ENCODE data around the gene FAM81A. TPM values are rescaled to one million over a fixed set of nuclear protein-coding genes. Genes with fewer than 3 reads are reported as not detected.

Gene FAM81A
- total and polyA plus RNA-seq, 4 donors: 5.7 to 24.8 (median 21.7) TPM

- Histone ChIP-seq H3K4me3 (ENCODE audit: low read depth, low read length) (no peak overlapping the region), H3K27ac (ENCODE audit: low read depth, low read length) (no peak overlapping the region), H3K27me3 (ENCODE audit: control insufficient read depth, insufficient read depth, low read length) (no peaks in the 10 kb centered on the region), H3K9me3 (ENCODE audit: control insufficient read depth, insufficient read depth, low read length) (no peaks in the 10 kb centered on the region), H3K4me1 (ENCODE audit: control insufficient read depth, insufficient read depth, low read length) (no peaks in the 10 kb centered on the region), H3K36me3 (ENCODE audit: control insufficient read depth, insufficient read depth, low read length) (no peaks in the 10 kb centered on the region)
- no peak for DNase-seq (ENCODE audit: low read depth in 4 of 6, low spot score in 6 of 6)
- 65% methylated on average over 8 of the region's 8 CpGs for WGBS (ENCODE audit: insufficient coverage)
These were observed 107.6 kb downstream of the FAM81A start for GRCh38 chr15:59545573-59545972.

DNA sequence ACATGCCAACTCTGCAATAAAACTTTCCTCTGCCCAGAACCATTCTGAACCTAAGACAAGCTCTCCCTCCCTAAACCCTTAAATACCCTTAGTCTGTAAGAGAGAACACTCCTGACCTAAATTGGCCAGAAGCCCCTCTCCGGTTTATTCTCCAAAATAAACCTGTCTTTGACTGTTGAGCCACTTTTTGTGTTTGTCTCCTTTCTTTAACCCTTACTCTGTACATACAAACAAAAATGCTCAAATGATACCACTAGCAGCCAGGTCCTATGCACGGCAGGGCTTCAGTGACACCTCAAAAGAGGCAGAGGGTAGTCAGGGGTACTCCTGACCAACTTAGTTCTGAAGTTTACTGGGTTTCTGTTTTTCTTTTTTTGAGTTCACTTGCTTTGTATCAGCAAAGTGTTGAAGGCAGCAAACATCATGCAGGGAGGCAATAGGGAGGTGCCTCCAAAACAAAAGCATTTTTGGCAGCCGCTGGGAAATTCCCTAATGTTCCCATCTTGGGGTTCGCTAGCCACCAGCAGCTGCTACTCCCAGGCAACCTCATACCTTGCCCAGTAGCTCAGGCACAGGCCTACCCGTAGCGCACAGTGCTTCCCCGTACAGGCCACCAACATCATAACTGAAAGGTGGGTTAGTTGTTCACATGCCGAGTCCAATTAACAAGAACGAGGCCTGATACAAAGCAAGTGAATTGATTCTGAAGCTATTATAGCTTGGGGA, 110.7 kb downstream of the FAM81A start:
- no peak for DNase-seq (ENCODE audit: low read depth in 4 of 6, low spot score in 6 of 6)
- no peaks in the 10 kb centered on the region for H3K9me3 ChIP-seq (ENCODE audit: control insufficient read depth, insufficient read depth, low read length)
- 63% methylated on average over 6 of the region's 9 CpGs for WGBS (ENCODE audit: insufficient coverage)

GRCh38 chr15:59549301-59550185, 111.6 kb downstream of the FAM81A start:
- Histone ChIP-seq H3K4me1 (ENCODE audit: control insufficient read depth, insufficient read depth, low read length) (no peaks in the 10 kb centered on the region), H3K36me3 (ENCODE audit: control insufficient read depth, insufficient read depth, low read length) (no peaks in the 10 kb centered on the region), H3K9me3 (ENCODE audit: control insufficient read depth, insufficient read depth, low read length) (no peaks in the 10 kb centered on the region), H3K4me3 (ENCODE audit: low read depth, low read length) (no peak overlapping the region), H3K27me3 (ENCODE audit: control insufficient read depth, insufficient read depth, low read length) (no peaks in the 10 kb centered on the region), H3K27ac (ENCODE audit: low read depth, low read length) (no peak overlapping the region)
- 71% methylated on average over 5 of the region's 9 CpGs for WGBS (ENCODE audit: insufficient coverage)
- DNase-seq (ENCODE audit: low read depth in 4 of 6, low spot score in 6 of 6): no peak

More for the DNA sequence above, 110.7 kb downstream of the FAM81A start:
- no peaks in the 10 kb centered on the region for H3K27me3 ChIP-seq (ENCODE audit: control insufficient read depth, insufficient read depth, low read length)
- H3K27ac ChIP-seq (ENCODE audit: low read depth, low read length): no peak overlapping the region
- H3K4me1 ChIP-seq (ENCODE audit: control insufficient read depth, insufficient read depth, low read length): no peaks in the 10 kb centered on the region
- no peaks in the 10 kb centered on the region for H3K36me3 ChIP-seq (ENCODE audit: control insufficient read depth, insufficient read depth, low read length)
- H3K4me3 ChIP-seq (ENCODE audit: low read depth, low read length): no peak overlapping the region

- Histone ChIP-seq H3K9me3 (ENCODE audit: control insufficient read depth, insufficient read depth, low read length) (no peaks in the 10 kb centered on the region), H3K36me3 (ENCODE audit: control insufficient read depth, insufficient read depth, low read length) (no peaks in the 10 kb centered on the region), H3K4me3 (ENCODE audit: low read depth, low read length) (no peak overlapping the region), H3K27me3 (ENCODE audit: control insufficient read depth, insufficient read depth, low read length) (no peaks in the 10 kb centered on the region), H3K4me1 (ENCODE audit: control insufficient read depth, insufficient read depth, low read length) (no peaks in the 10 kb centered on the region), H3K27ac (ENCODE audit: low read depth, low read length) (no peak overlapping the region)
- 8% methylated on average over 1 of the region's 1 CpG for WGBS (ENCODE audit: insufficient coverage)
- DNase-seq (ENCODE audit: low read depth in 4 of 6, low spot score in 6 of 6): no peak
These were observed 112.5 kb downstream of the FAM81A start for GRCh38 chr15:59550530-59550929.

- DNase-seq (ENCODE audit: low read depth in 4 of 6, low spot score in 6 of 6): no peak
- no peaks in the 10 kb centered on the region for H3K27me3 ChIP-seq (ENCODE audit: control insufficient read depth, insufficient read depth, low read length)
- WGBS (ENCODE audit: insufficient coverage): 50% methylated on average over 1 of the region's 3 CpGs
These were observed 113.0 kb downstream of the FAM81A start for GRCh38 chr15:59550956-59551355.

GRCh38 chr15:59553879-59554735, 116.1 kb downstream of the FAM81A start:
- H3K36me3 ChIP-seq (ENCODE audit: control insufficient read depth, insufficient read depth, low read length): no peaks in the 10 kb centered on the region
- no peaks in the 10 kb centered on the region for H3K27me3 ChIP-seq (ENCODE audit: control insufficient read depth, insufficient read depth, low read length)
- no peaks in the 10 kb centered on the region for H3K9me3 ChIP-seq (ENCODE audit: control insufficient read depth, insufficient read depth, low read length)
- no peak overlapping the region for H3K27ac ChIP-seq (ENCODE audit: low read depth, low read length)
- H3K4me3 ChIP-seq (ENCODE audit: low read depth, low read length): no peak overlapping the region
- no peaks in the 10 kb centered on the region for H3K4me1 ChIP-seq (ENCODE audit: control insufficient read depth, insufficient read depth, low read length)
- DNase-seq (ENCODE audit: low read depth in 4 of 6, low spot score in 6 of 6): no peak
- WGBS (ENCODE audit: insufficient coverage): 97% methylated on average over 6 of the region's 12 CpGs

More at GRCh38 chr15:59550956-59551355, 113.0 kb downstream of the FAM81A start:
- H3K36me3 ChIP-seq (ENCODE audit: control insufficient read depth, insufficient read depth, low read length): no peaks in the 10 kb centered on the region
- H3K4me1 ChIP-seq (ENCODE audit: control insufficient read depth, insufficient read depth, low read length): no peaks in the 10 kb centered on the region
- no peak overlapping the region for H3K4me3 ChIP-seq (ENCODE audit: low read depth, low read length)
- no peak overlapping the region for H3K27ac ChIP-seq (ENCODE audit: low read depth, low read length)
- H3K9me3 ChIP-seq (ENCODE audit: control insufficient read depth, insufficient read depth, low read length): no peaks in the 10 kb centered on the region

DNA sequence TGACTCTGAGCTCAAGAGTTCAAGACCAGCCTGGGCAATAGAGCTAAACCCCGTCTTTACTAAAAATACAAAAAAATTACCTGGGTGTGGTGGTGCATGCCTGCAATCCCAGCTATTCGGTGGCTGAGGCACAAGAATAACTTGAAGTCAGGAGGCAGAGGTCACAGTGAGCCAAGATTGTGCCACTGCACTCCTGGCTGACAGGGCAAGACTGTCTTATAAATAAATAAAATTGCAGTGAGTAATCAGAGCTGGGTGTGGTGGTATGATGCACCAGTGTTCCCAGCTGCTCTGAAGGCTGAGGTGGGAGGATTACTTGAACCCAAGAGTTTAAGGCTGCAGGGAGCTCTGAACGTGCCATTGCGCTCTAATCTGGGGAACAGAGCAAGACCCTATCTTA, 117.7 kb downstream of the FAM81A start:
- Histone ChIP-seq H3K4me3 (ENCODE audit: low read depth, low read length) (no peak overlapping the region), H3K4me1 (ENCODE audit: control insufficient read depth, insufficient read depth, low read length) (no peaks in the 10 kb centered on the region), H3K27me3 (ENCODE audit: control insufficient read depth, insufficient read depth, low read length) (no peaks in the 10 kb centered on the region), H3K9me3 (ENCODE audit: control insufficient read depth, insufficient read depth, low read length) (no peaks in the 10 kb centered on the region), H3K36me3 (ENCODE audit: control insufficient read depth, insufficient read depth, low read length) (no peaks in the 10 kb centered on the region), H3K27ac (ENCODE audit: low read depth, low read length) (no peak overlapping the region)
- no peak for DNase-seq (ENCODE audit: low read depth in 4 of 6, low spot score in 6 of 6)
- WGBS (ENCODE audit: insufficient coverage): 88% methylated on average over 1 of the region's 4 CpGs

DNA sequence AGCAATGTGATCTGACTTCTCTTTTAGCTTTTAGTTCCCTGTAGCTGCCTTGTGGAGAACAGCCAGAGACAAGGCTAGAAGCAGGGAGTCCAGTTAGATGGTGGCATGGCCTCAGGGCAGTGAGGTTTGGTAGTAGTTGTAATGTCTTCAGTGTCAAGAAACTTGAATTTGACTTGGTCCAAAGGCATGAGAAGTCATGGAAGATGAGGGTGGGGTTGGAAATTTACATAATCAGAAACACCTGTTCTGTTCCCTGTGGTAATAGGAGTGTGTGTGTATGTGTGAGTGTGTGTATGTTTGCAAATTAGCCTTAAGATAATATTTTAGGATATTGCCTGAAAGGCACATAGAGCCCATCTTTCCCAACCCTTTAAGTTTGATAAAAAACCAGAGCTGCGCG, 118.4 kb downstream of the FAM81A start:
- WGBS (ENCODE audit: insufficient coverage): no CpG with 5 or more reads among the region's 2 CpGs
- H3K9me3 ChIP-seq (ENCODE audit: control insufficient read depth, insufficient read depth, low read length): no peaks in the 10 kb centered on the region
- H3K4me1 ChIP-seq (ENCODE audit: control insufficient read depth, insufficient read depth, low read length): no peaks in the 10 kb centered on the region
- no peak for DNase-seq (ENCODE audit: low read depth in 4 of 6, low spot score in 6 of 6)
- H3K4me3 ChIP-seq (ENCODE audit: low read depth, low read length): no peak overlapping the region
- no peak overlapping the region for H3K27ac ChIP-seq (ENCODE audit: low read depth, low read length)
- no peaks in the 10 kb centered on the region for H3K27me3 ChIP-seq (ENCODE audit: control insufficient read depth, insufficient read depth, low read length)
- H3K36me3 ChIP-seq (ENCODE audit: control insufficient read depth, insufficient read depth, low read length): no peaks in the 10 kb centered on the region

GRCh38 chr15:59557581-59557980, 119.6 kb downstream of the FAM81A start:
- no peak for DNase-seq (ENCODE audit: low read depth in 4 of 6, low spot score in 6 of 6)
- no CpG with 5 or more reads among the region's 3 CpGs for WGBS (ENCODE audit: insufficient coverage)
- H3K4me1 ChIP-seq (ENCODE audit: control insufficient read depth, insufficient read depth, low read length): no peaks in the 10 kb centered on the region

More at GRCh38 chr15:59557581-59557980, 119.6 kb downstream of the FAM81A start:
- Histone ChIP-seq H3K27ac (ENCODE audit: low read depth, low read length) (no peak overlapping the region), H3K27me3 (ENCODE audit: control insufficient read depth, insufficient read depth, low read length) (no peaks in the 10 kb centered on the region), H3K36me3 (ENCODE audit: control insufficient read depth, insufficient read depth, low read length) (no peaks in the 10 kb centered on the region), H3K9me3 (ENCODE audit: control insufficient read depth, insufficient read depth, low read length) (no peaks in the 10 kb centered on the region), H3K4me3 (ENCODE audit: low read depth, low read length) (no peak overlapping the region)
